Ramos (cell line): Measurements from ENCODE around the gene VAC14.

ENCODE experiments used
- in situ Hi-C: fragments of 300-500 bp; cut with MboI; formaldehyde crosslinking; loops from one replicate; pipeline ENCODE4 v1.14.3; 2022; ENCODE audit warnings: low sequenced_read_pairs; ENCODE audit not compliant: unreplicated experiment

VAC14 gene

GRCh38 chr16:70711211-70712031 is 89.5 kb downstream of the VAC14 start:
- in situ Hi-C loops = no loop called here

- in situ Hi-C loops = no loop called here
Observed at GRCh38 chr16:70710422-70711210, 90.3 kb downstream of the VAC14 start.

- in situ Hi-C loops = no loop called here
Observed at GRCh38 chr16:70709942-70710341, 91.0 kb downstream of the VAC14 start.

GRCh38 chr16:70709457-70709856 is 91.5 kb downstream of the VAC14 start:
- in situ Hi-C loops = no loop called here

GRCh38 chr16:70708366-70709246 is 92.4 kb downstream of the VAC14 start:
- in situ Hi-C loops = no loop called here

GRCh38 chr16:70706948-70707465 is 94.0 kb downstream of the VAC14 start:
- in situ Hi-C loops = no loop called here

- in situ Hi-C loops = no loop called here
Observed at GRCh38 chr16:70705056-70705455, 95.9 kb downstream of the VAC14 start.

GRCh38 chr16:70704586-70704985 is 96.4 kb downstream of the VAC14 start:
- in situ Hi-C loops = no loop called here

- in situ Hi-C loops = no loop called here
Observed at GRCh38 chr16:70703835-70704381, 97.0 kb downstream of the VAC14 start.

- in situ Hi-C loops = no loop called here
Observed at GRCh38 chr16:70703041-70703834, 97.7 kb downstream of the VAC14 start.

GRCh38 chr16:70702624-70703023 is 98.3 kb downstream of the VAC14 start:
- in situ Hi-C loops = no loop called here

GRCh38 chr16:70701998-70702397 is 99.0 kb downstream of the VAC14 start:
- in situ Hi-C loops = no loop called here

- in situ Hi-C loops = no loop called here
Observed at GRCh38 chr16:70701596-70701995, 99.4 kb downstream of the VAC14 start.

GRCh38 chr16:70701036-70701435 is 99.9 kb downstream of the VAC14 start:
- in situ Hi-C loops = no loop called here

- in situ Hi-C loops = no loop called here
Observed at GRCh38 chr16:70700101-70701020, 100.6 kb downstream of the VAC14 start.

- in situ Hi-C loops = no loop called here
Observed at GRCh38 chr16:70699696-70700095, 101.3 kb downstream of the VAC14 start.

GRCh38 chr16:70698901-70699300 is 102.1 kb downstream of the VAC14 start:
- in situ Hi-C loops = no loop called here

GRCh38 chr16:70697594-70698170 is 103.3 kb downstream of the VAC14 start:
- in situ Hi-C loops = no loop called here
